Measurements from ENCODE around the gene USP6NL. TPM values are rescaled to one million over a fixed set of nuclear protein-coding genes. Genes with fewer than 3 reads are reported as not detected.
A peak's percentile ranks its signal among the peaks of the same experiment; 100 is the strongest.

Gene USP6NL
- total RNA-seq, 4 donors from 2014 or later, result 10.4 to 14.9 (median 13.2) TPM

- no peaks in the 10 kb centered on the region for H3K9me3 ChIP-seq
- H3K36me3 ChIP-seq, result peaks cover 16 to 27% (median 19%) of the 10 kb centered on the region in 4 donors
- DNase-seq (ENCODE audit: extremely low spot score), result no peak
- peaks cover 0 to 10% (median 8%) of the 10 kb centered on the region in 4 donors for H3K4me1 ChIP-seq
- no peak overlapping the region for H3K27ac ChIP-seq (replicated peaks in 1 of 4)
- H3K4me3 ChIP-seq, result no peak overlapping the region
- no peaks in the 10 kb centered on the region for H3K27me3 ChIP-seq
- intact Hi-C loops (cut with DNase I), result no loop called here
- TF ChIP-seq POLR2A (IDR thresholded peaks at IDR 0.05; ENCODE audit: low read depth), result no peak
- TF ChIP-seq POLR2AphosphoS5 (IDR thresholded peaks at IDR 0.05), result no peak
- no peak for TF ChIP-seq CTCF (IDR thresholded peaks at IDR 0.05)
- no peak for TF ChIP-seq EP300 (IDR thresholded peaks at IDR 0.05)
- 87% methylated on average over 10 of the region's 10 CpGs for WGBS
These were observed 149.4 kb downstream of the USP6NL start for GRCh38 chr10:11462071-11462470.

GRCh38 chr10:11457336-11457735, 154.1 kb downstream of the USP6NL start:
- WGBS, result 85% methylated on average over 2 of the region's 2 CpGs
- Histone ChIP-seq H3K4me1 (no peaks in the 10 kb centered on the region), H3K27me3 (no peaks in the 10 kb centered on the region), H3K4me3 (no peak overlapping the region), H3K27ac (replicated peaks in 1 of 4) (no peak overlapping the region), H3K9me3 (no peaks in the 10 kb centered on the region), H3K36me3 (peaks cover 3 to 8% (median 5%) of the 10 kb centered on the region in 4 donors)
- no peak for DNase-seq (ENCODE audit: extremely low spot score)
- no peak for TF ChIP-seq POLR2A (IDR thresholded peaks at IDR 0.05; ENCODE audit: low read depth)
- TF ChIP-seq EP300 (IDR thresholded peaks at IDR 0.05), result no peak
- TF ChIP-seq CTCF (IDR thresholded peaks at IDR 0.05), result no peak
- no peak for TF ChIP-seq POLR2AphosphoS5 (IDR thresholded peaks at IDR 0.05)
- intact Hi-C loops (cut with DNase I), result no loop called here

GRCh38 chr10:11454958-11455566, 156.4 kb downstream of the USP6NL start:
- no peaks in the 10 kb centered on the region for H3K9me3 ChIP-seq
- H3K4me3 ChIP-seq, result no peak overlapping the region
- no peaks in the 10 kb centered on the region for H3K36me3 ChIP-seq
- no peak overlapping the region for H3K27ac ChIP-seq (replicated peaks in 1 of 4)
- no peak for TF ChIP-seq EP300 (IDR thresholded peaks at IDR 0.05)
- TF ChIP-seq CTCF (IDR thresholded peaks at IDR 0.05), result no peak
- no peak for TF ChIP-seq POLR2A (IDR thresholded peaks at IDR 0.05; ENCODE audit: low read depth)
- WGBS, result 87% methylated on average over 8 of the region's 8 CpGs
- H3K27me3 ChIP-seq, result no peaks in the 10 kb centered on the region
- peak; percentile 75 for DNase-seq (ENCODE audit: extremely low spot score)
- no peaks in the 10 kb centered on the region for H3K4me1 ChIP-seq
- intact Hi-C loops (cut with DNase I), result no loop called here

- H3K27me3 ChIP-seq, result no peaks in the 10 kb centered on the region
- TF ChIP-seq POLR2A (IDR thresholded peaks at IDR 0.05; ENCODE audit: low read depth), result no peak
- TF ChIP-seq EP300 (IDR thresholded peaks at IDR 0.05), result no peak
- TF ChIP-seq CTCF (IDR thresholded peaks at IDR 0.05), result no peak
- TF ChIP-seq POLR2AphosphoS5 (IDR thresholded peaks at IDR 0.05), result no peak
- no peaks in the 10 kb centered on the region for H3K36me3 ChIP-seq
- no peak overlapping the region for H3K4me3 ChIP-seq
- DNase-seq (ENCODE audit: extremely low spot score), result peak; percentile 70
- intact Hi-C loops (cut with DNase I), result no loop called here
- no peak overlapping the region for H3K27ac ChIP-seq (replicated peaks in 1 of 4)
- WGBS, result 100% methylated on average over 4 of the region's 4 CpGs
- no peaks in the 10 kb centered on the region for H3K9me3 ChIP-seq
- H3K4me1 ChIP-seq, result no peaks in the 10 kb centered on the region
These were observed 157.3 kb downstream of the USP6NL start for GRCh38 chr10:11454160-11454559.

All from esophagus muscularis mucosa (tissue), 4 donors.